Vagina (tissue), 1 donor: ENCODE data around the gene PTK7. TPM values are rescaled to one million over a fixed set of nuclear protein-coding genes. Genes with fewer than 3 reads are reported as not detected.

Experiments
- total RNA-seq: library from RNA; depleted of rRNA; stranded (reverse); fragments of >200 nt; gene quantifications from one replicate; pipeline ENCODE4 v1.2.3, GENCODE V29; 2016

The PTK7 gene
- total RNA-seq, 1 donor from 2014 or later = 62.1 TPM

Other genes starting within 250 kb of the PTK7 start
- 55.7 TPM for gene RPL7L1, start 196.7 kb upstream of the PTK7 start, total RNA-seq
- not detected for gene PTCRA, start 160.3 kb upstream of the PTK7 start, total RNA-seq
- 30.2 TPM for gene CNPY3, start 146.8 kb upstream of the PTK7 start, total RNA-seq
- 1.5 TPM for gene GNMT, start 115.6 kb upstream of the PTK7 start, total RNA-seq
- gene PEX6, start 97.1 kb upstream of the PTK7 start, total RNA-seq = 19.6 TPM
- 26.3 TPM for gene PPP2R5D, start 91.7 kb upstream of the PTK7 start, total RNA-seq
- gene MEA1, start 62.4 kb upstream of the PTK7 start, total RNA-seq = 40.3 TPM
- 52.1 TPM for gene KLHDC3, start 62.1 kb upstream of the PTK7 start, total RNA-seq
- 36.6 TPM for gene RRP36, start 54.7 kb upstream of the PTK7 start, total RNA-seq
- gene CUL7, start 22.5 kb upstream of the PTK7 start, total RNA-seq = 13.0 TPM
- gene MRPL2, start 16.9 kb upstream of the PTK7 start, total RNA-seq = 14.2 TPM
- gene KLC4, start 16.7 kb upstream of the PTK7 start, total RNA-seq = 17.2 TPM
- gene SRF, start 95.0 kb downstream of the PTK7 start, total RNA-seq = 28.2 TPM
- gene CUL9, start 105.9 kb downstream of the PTK7 start, total RNA-seq = 49.1 TPM
- 61.9 TPM for gene DNPH1, start 153.2 kb downstream of the PTK7 start, total RNA-seq
- gene TTBK1, start 167.2 kb downstream of the PTK7 start, total RNA-seq = not detected
- gene SLC22A7, start 221.9 kb downstream of the PTK7 start, total RNA-seq = not detected
- gene CRIP3, start 232.5 kb downstream of the PTK7 start, total RNA-seq = not detected